Measurements from ENCODE around the gene SDC3. TPM values are rescaled to one million over a fixed set of nuclear protein-coding genes. Genes with fewer than 3 reads are reported as not detected.

Gene SDC3
- total RNA-seq, 4 donors from 2014 or later = 47.1 to 78.9 (median 64.2) TPM

GRCh38 chr1:30901798-30902581 is 6.6 kb downstream of the SDC3 start:
- peak overlapping the region; percentile 11 to 88 (median 78) for H3K27ac ChIP-seq
- no peaks in the 10 kb centered on the region for H3K36me3 ChIP-seq
- no peaks in the 10 kb centered on the region for H3K27me3 ChIP-seq
- no peak overlapping the region for H3K4me3 ChIP-seq
- 26 to 36% methylated on average over 11 of the region's 11 CpGs for WGBS, 2 donors
- H3K9me3 ChIP-seq = no peaks in the 10 kb centered on the region
- TF ChIP-seq EP300 (IDR thresholded peaks at IDR 0.05) (no peak), CTCF (IDR thresholded peaks at IDR 0.05) (no peak), POLR2A (IDR thresholded peaks at IDR 0.05) (no peak)
- H3K4me1 ChIP-seq = peaks cover 0 to 96% (median 33%) of the 10 kb centered on the region in 4 donors
- DNase-seq (ENCODE audit: low spot score in 2 of 2) = no peak

DNA sequence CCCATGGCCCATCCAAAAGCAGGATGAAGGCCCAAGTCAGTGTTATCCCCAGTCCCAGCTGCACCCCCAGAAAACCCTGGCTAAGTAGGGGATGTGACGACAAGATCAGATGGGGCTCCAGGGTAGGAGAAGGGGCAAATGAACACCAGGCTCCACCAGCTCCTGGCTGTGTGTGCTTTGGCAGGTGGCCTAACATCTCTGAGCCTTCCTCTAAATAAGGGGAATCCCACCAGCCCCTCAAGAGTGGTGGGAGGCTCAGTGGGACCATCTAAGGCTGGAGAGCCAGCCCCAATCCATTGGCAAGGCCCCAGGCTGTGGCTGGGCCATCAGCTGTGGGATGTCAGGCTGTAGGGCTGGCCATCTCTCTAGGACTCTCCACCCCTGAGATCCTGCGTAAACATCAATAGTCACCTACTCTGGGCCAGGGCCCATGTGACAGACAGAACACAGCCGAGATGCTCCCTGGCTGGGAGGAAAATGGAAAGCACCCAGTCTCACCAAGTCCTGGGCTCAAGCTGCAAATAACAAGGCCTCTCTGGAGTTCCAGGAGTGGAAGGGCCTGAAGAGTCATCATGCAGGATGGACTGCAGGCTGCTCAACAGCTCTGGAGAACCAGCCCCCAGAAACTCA is 7.5 kb downstream of the SDC3 start:
- Histone ChIP-seq H3K4me1 (peaks cover 0 to 96% (median 31%) of the 10 kb centered on the region in 4 donors), H3K4me3 (no peak overlapping the region), H3K36me3 (no peaks in the 10 kb centered on the region), H3K27ac (peak overlapping the region in 3 of 4 donors; percentile 27 to 88 (median 88)), H3K27me3 (no peaks in the 10 kb centered on the region), H3K9me3 (no peaks in the 10 kb centered on the region)
- TF ChIP-seq EP300 (IDR thresholded peaks at IDR 0.05) (no peak), POLR2A (IDR thresholded peaks at IDR 0.05) (no peak), CTCF (IDR thresholded peaks at IDR 0.05) (no peak)
- DNase-seq (ENCODE audit: low spot score in 2 of 2) = no peak
- 72 to 87% methylated on average over 2 to 3 of the region's 3 CpGs for WGBS, 2 donors

DNA sequence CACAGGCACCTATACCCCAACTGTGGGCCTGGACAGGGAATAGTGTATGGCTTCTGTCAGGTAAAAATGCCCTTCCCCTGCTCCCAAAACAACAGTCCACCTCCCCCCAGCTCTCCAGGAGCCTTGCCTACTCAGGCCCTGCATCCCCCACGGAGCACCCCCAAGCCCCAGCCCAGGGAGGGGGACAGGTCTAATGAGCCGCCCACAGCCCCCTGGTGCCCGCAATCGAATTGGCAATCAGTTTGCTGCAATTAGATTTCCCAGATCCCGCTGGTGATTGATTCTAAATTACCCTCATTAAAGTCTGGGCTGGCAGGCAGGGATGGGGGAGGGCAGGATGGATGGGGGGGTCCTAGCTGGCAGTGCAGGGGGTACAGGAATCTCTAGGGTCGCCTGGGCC is 8.1 kb downstream of the SDC3 start:
- 70 to 75% methylated on average over 6 of the region's 6 CpGs for WGBS, 2 donors
- Histone ChIP-seq H3K4me1 (peaks cover 0 to 96% (median 32%) of the 10 kb centered on the region in 4 donors), H3K4me3 (no peak overlapping the region), H3K36me3 (no peaks in the 10 kb centered on the region), H3K27me3 (no peaks in the 10 kb centered on the region), H3K9me3 (no peaks in the 10 kb centered on the region), H3K27ac (peak overlapping the region in 2 of 4 donors; percentile 88)
- TF ChIP-seq CTCF (IDR thresholded peaks at IDR 0.05) = no peak
- no peak for TF ChIP-seq EP300 (IDR thresholded peaks at IDR 0.05)
- no peak for TF ChIP-seq POLR2A (IDR thresholded peaks at IDR 0.05)
- DNase-seq (ENCODE audit: low spot score in 2 of 2) = no peak

DNA sequence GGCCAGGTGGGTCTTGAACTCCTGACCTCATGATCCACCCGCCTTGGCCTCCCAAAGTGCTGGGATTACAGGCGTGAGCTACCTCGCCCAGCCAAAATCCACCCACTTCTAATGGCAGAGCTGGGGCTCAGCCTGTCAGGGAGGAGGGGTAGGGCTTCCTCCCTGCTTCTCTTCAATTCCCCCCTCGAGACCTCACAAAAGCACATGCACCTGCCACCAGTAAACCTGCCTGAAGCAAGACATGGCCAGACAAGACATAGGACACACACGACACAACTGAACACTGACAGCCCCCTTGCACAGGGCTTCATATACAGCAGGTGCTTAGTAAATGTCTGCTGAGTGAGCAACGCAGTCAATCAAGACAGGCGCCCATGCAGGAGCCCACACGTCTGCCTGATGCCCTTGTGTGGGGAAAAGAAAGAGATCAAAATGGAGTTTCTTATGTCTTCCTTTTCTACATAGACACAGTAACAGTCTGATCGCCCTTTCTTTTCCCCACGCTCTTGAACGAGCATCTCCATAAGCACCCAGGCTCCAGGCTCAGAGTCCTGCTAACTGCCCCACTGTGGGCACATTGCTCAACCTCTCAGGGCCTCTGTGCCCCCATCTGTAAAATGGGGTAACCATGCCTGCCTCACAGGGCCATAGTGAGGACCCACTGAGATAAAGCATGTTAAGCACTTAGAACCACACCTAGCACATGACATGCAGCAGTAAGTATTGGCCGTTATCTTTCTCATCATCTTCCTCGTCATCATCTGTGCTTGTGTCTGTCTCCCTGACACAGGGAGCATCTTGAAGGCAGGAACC is 8.8 kb downstream of the SDC3 start:
- Histone ChIP-seq H3K4me3 (no peak overlapping the region), H3K36me3 (no peaks in the 10 kb centered on the region), H3K4me1 (peaks cover 0 to 99% (median 31%) of the 10 kb centered on the region in 4 donors), H3K27me3 (no peaks in the 10 kb centered on the region), H3K9me3 (no peaks in the 10 kb centered on the region), H3K27ac (peak overlapping the region in 2 of 4 donors; percentile 88)
- TF ChIP-seq CTCF (IDR thresholded peaks at IDR 0.05) (no peak), POLR2A (IDR thresholded peaks at IDR 0.05) (no peak), EP300 (IDR thresholded peaks at IDR 0.05) (no peak)
- WGBS, 2 donors = 60 to 68% methylated on average over 12 to 13 of the region's 13 CpGs
- DNase-seq (ENCODE audit: low spot score in 2 of 2) = no peak
